HepG2 (cell line): ENCODE measurements around the gene ADGRB2. TPM values are rescaled to one million over a fixed set of nuclear protein-coding genes. Genes with fewer than 3 reads are reported as not detected.
A peak's percentile ranks its signal among the peaks of the same experiment; 100 is the strongest.

Experiments
- ATAC-seq: fragments of 200-7000 bp; cut with Tn5 transposase; 3 replicates; pipeline ENCODE4 v1.9.1; 2020; ENCODE audit warnings: mild to moderate bottlenecking, moderate library complexity
- BruUV-seq: library from RNA; stranded (reverse); fragments of 400-500 nt; replicated peaks from 2 replicates; lab custom pipeline; 2021; lab: Mats Ljungman, UMichigan
- CTCF ChIA-PET: fragments of 300-600 bp; formaldehyde crosslinking; extraction: SDS; loops from one replicate; lab custom pipeline; 2021; ENCODE audit warnings: low total read pairs, inconsistent platforms, low intra/inter-chr PET ratio; lab: Yijun Ruan, JAX
- POLR2A ChIA-PET: fragments of 350-600 bp; sonication (Branson Sonifier 250); formaldehyde crosslinking; loops from one replicate; lab custom pipeline; 2020; ENCODE audit warnings: antibody characterized with exemption, inconsistent platforms; lab: Yijun Ruan, JAX
- DNase-seq: peaks from one replicate; pipeline ENCODE4 v3.0.0-alpha.2; 2015; ENCODE audit warnings: low spot score
- FAIRE-seq: peaks from 3 replicates; lab custom pipeline; 2011; peaks lifted over from hg19 to GRCh38; lab: Jason Lieb, UNC
- H2AFZ ChIP-seq: one replicate; pipeline ENCODE4 v1.6.1; 2011; ENCODE audit warnings: low read length, inconsistent platforms
- H3K27ac ChIP-seq: fragments of 300-600 bp; 3 replicates; pipeline ENCODE4 v1.8.0; 2011; ENCODE audit warnings: mixed run types, mild to moderate bottlenecking, mixed read lengths, low read length, inconsistent platforms; ENCODE audit not compliant: insufficient read depth; ENCODE audit errors: extremely low read length
- H3K27me3 ChIP-seq, 2 experiments: fragments of 200-600 bp in 1 of 2; 2 replicates in 1 of 2; 3 replicates in 1 of 2; pipeline versions ENCODE4 v1.6.0 to v1.8.0; 2011; ENCODE audit warnings: low read length in 2 of 2, mild to moderate bottlenecking in 2 of 2, moderate library complexity in 2 of 2, inconsistent platforms in 1 of 2; ENCODE audit not compliant: insufficient read depth in 2 of 2, control insufficient read depth in 1 of 2
- H3K36me3 ChIP-seq, 2 experiments: fragments of 200-600 bp in 1 of 2; replicated peaks in 1 of 2; 2 replicates in 1 of 2; 3 replicates in 1 of 2; pipeline versions ENCODE4 v1.5.1 to v1.8.0; 2011; ENCODE audit warnings: low read length in 2 of 2, inconsistent platforms in 1 of 2; ENCODE audit not compliant: insufficient read depth in 2 of 2, control insufficient read depth in 1 of 2
- H3K4me1 ChIP-seq: 2 replicates; pipeline ENCODE4 v1.5.1; 2012; ENCODE audit warnings: low read length, inconsistent platforms; ENCODE audit not compliant: insufficient read depth
- H3K4me2 ChIP-seq: 2 replicates; pipeline ENCODE4 v1.6.0; 2011; ENCODE audit warnings: low read depth, low read length, inconsistent platforms
- H3K4me3 ChIP-seq, 3 experiments: fragments of 200-600 bp in 1 of 3; sonication (generic), shearing (Covaris generic) in 1 of 3; replicated peaks in 1 of 3; 2 replicates each; pipeline ENCODE4 v1.5.1; 2011 to 2016; ENCODE audit warnings: low read length in 3 of 3, inconsistent platforms in 2 of 3, low read depth in 2 of 3, mild to moderate bottlenecking in 2 of 3, control low read depth in 1 of 3, mixed read lengths in 1 of 3; ENCODE audit not compliant: insufficient read depth in 1 of 3
- H3K79me2 ChIP-seq: one replicate; pipeline ENCODE4 v1.6.1; 2011; ENCODE audit warnings: low read length, inconsistent platforms; ENCODE audit not compliant: insufficient read depth
- H3K9ac ChIP-seq: 2 replicates; pipeline ENCODE4 v1.6.0; 2011; ENCODE audit warnings: mild to moderate bottlenecking, low read depth, low read length, inconsistent platforms; ENCODE audit not compliant: insufficient read depth
- H3K9me3 ChIP-seq: 2 replicates; pipeline ENCODE4 v1.5.1; 2012; ENCODE audit warnings: mild to moderate bottlenecking, low read length
- H4K20me1 ChIP-seq: 2 replicates; pipeline ENCODE4 v1.6.0; 2011; ENCODE audit warnings: inconsistent platforms, mild to moderate bottlenecking, low read length, moderate library complexity; ENCODE audit not compliant: insufficient read depth
- RORA ChIP-seq: sonication (generic); formaldehyde crosslinking; IDR thresholded peaks from 2 replicates; pipeline ENCODE4 v1.5.0; 2020; ENCODE audit warnings: mild to moderate bottlenecking, missing genetic modification reagents, moderate library complexity
- ZBTB33 ChIP-seq: sonication (generic); formaldehyde crosslinking; IDR thresholded peaks from 2 replicates; pipeline ENCODE4 v1.4.0; 2020; ENCODE audit warnings: missing genetic modification reagents
- ZNF574 ChIP-seq: sonication (generic); formaldehyde crosslinking; IDR thresholded peaks from 2 replicates; pipeline ENCODE4 v1.4.0; 2020; ENCODE audit warnings: missing genetic modification reagents
- ZNF792 ChIP-seq: IDR thresholded peaks from 2 replicates; pipeline ENCODE4 v1.6.1; 2016
- WGBS: methylation state at CpG from one replicate; pipeline ENCODE4 v1.1.6; 2017; ENCODE audit warnings: low lambda C conversion rate; 5-methylcytosine and 5-hydroxymethylcytosine counted together
- in situ Hi-C: cut with HindIII; loops from 2 replicates; pipeline ENCODE4 v1.10.0; 2017; ENCODE audit warnings: low pct_unique_long_range_greater_than_20kb; ENCODE audit not compliant: extremely low pct_ligation_motif_present
- intact Hi-C: fragments of 100-400 bp; cut with micrococcal nuclease; formaldehyde crosslinking; loops from one replicate; pipeline ENCODE4 v1.10.0; 2022; ENCODE audit not compliant: unreplicated experiment
- polyA plus RNA-seq, 8 experiments: library from polyadenylated mRNA; depleted of rRNA in 3 of 8; stranded (reverse) in 7 of 8; unstranded in 1 of 8; fragments of >200 nt; fragmentation: Illumina TruSeq in 4 of 8; extraction: Trizol in 4 of 8; gene quantifications; 2 replicates each; pipeline versions ENCODE4 v1.2.1 to v1.2.3, GENCODE V29; 2011 to 2016; ENCODE audit warnings: low read depth in 4 of 8, missing spikeins in 1 of 8, mixed read lengths in 1 of 8; ENCODE audit not compliant: insufficient read depth in 1 of 8
- total RNA-seq, 5 experiments: library from RNA; depleted of rRNA; stranded (reverse); fragments of >200 nt; fragmentation: Illumina TruSeq; extraction: Trizol; gene quantifications; 2 replicates each; pipeline ENCODE4 v1.2.3, GENCODE V29; 2016; ENCODE audit warnings: low read depth in 1 of 5

ADGRB2 gene
- total and polyA plus RNA-seq, 2 of the 13 experiments (the other 11 are each of a cell fraction or from before 2014, with no cell fraction given), result 0.03 to 0.09 TPM

- BruUV-seq, result no TSS peak
- no peaks in the 10 kb centered on the region for H3K4me1 ChIP-seq
- ChIA-PET CTCF (no interaction called here), POLR2A (interaction anchor here (2.6 kb wide), 1 partner anchor 15 kb away, joined by 9 read pairs; the partner anchor contains the start of gene COL16A1)
- no peaks in the 10 kb centered on the region for H4K20me1 ChIP-seq
- in situ Hi-C loops (no loop called here), intact Hi-C loops (no loop called here)
- H3K9ac ChIP-seq, result no peak overlapping the region
- no peak overlapping the region for H3K4me3 ChIP-seq
- no peak for DNase-seq
- no peak overlapping the region for H2AFZ ChIP-seq
- no peak for FAIRE-seq
- no peak for ATAC-seq
- H3K9me3 ChIP-seq, result no peaks in the 10 kb centered on the region
- WGBS, result 79% methylated on average over 4 of the region's 6 CpGs
- TF ChIP-seq ZNF792 (CRISPR knock-in tag) (no peak), ZBTB33 (CRISPR knock-in tag) (peak; percentile 49; the same call in 1 of the 2 replicates)
- H3K36me3 ChIP-seq, result no peaks in the 10 kb centered on the region
- no peaks in the 10 kb centered on the region for H3K27me3 ChIP-seq
- H3K79me2 ChIP-seq, result no peaks in the 10 kb centered on the region
- no peak overlapping the region for H3K4me2 ChIP-seq
- H3K27ac ChIP-seq, result no peak overlapping the region
These were observed 74.3 kb downstream of the ADGRB2 start for GRCh38 chr1:31689854-31690253.

- no peak overlapping the region for H3K27ac ChIP-seq
- FAIRE-seq, result no peak
- H3K4me2 ChIP-seq, result no peak overlapping the region
- no peak overlapping the region for H3K4me3 ChIP-seq
- no peak overlapping the region for H3K9ac ChIP-seq
- WGBS, result 89% methylated on average over 2 of the region's 2 CpGs
- in situ Hi-C loops (no loop called here), intact Hi-C loops (no loop called here)
- TF ChIP-seq RORA (CRISPR knock-in tag) (no peak), ZNF574 (CRISPR knock-in tag) (peak; percentile 39; the same call in 1 of the 2 replicates)
- TF ChIP-seq, all 625 proteins: peak for 1
- ATAC-seq, result no peak
- H3K9me3 ChIP-seq, result no peaks in the 10 kb centered on the region
- ChIA-PET POLR2A (interaction anchor here (2.6 kb wide), 1 partner anchor 15 kb away, joined by 9 read pairs; the partner anchor contains the start of gene COL16A1), CTCF (no interaction called here)
- BruUV-seq, result no TSS peak
- DNase-seq, result no peak
- H3K4me1 ChIP-seq, result no peaks in the 10 kb centered on the region
- H4K20me1 ChIP-seq, result no peaks in the 10 kb centered on the region
- no peaks in the 10 kb centered on the region for H3K79me2 ChIP-seq
- no peaks in the 10 kb centered on the region for H3K36me3 ChIP-seq
- H2AFZ ChIP-seq, result no peak overlapping the region
- no peaks in the 10 kb centered on the region for H3K27me3 ChIP-seq
These were observed 74.8 kb downstream of the ADGRB2 start for GRCh38 chr1:31689379-31689778.
